ENCODE data around the gene CARNS1. TPM values are rescaled to one million over a fixed set of nuclear protein-coding genes. Genes with fewer than 3 reads are reported as not detected.

Gene CARNS1
- total and polyA plus RNA-seq, 10 of the 15 experiments (the other 5 are each of a cell fraction or from before 2014, with no cell fraction given), result 0.02 to 0.14 (median 0.10) TPM; not detected in 3

- no peaks in the 10 kb centered on the region; the same call in 1 of the 2 replicates for H4K20me1 ChIP-seq (ENCODE audit: control insufficient read depth, insufficient read depth)
- peaks cover 7% of the 10 kb centered on the region for H3K4me1 ChIP-seq (ENCODE audit: control insufficient read depth, insufficient read depth, low read length)
- H3K9ac ChIP-seq (ENCODE audit: control insufficient read depth, insufficient read depth, low read length), result peak overlapping the region; percentile 91
- DNase-seq (ENCODE audit: low read depth, low spot score), result no peak
- TF ChIP-seq RBBP5 (conservative IDR thresholded peaks at IDR 0.05) (no peak), MYC (IDR thresholded peaks at IDR 0.05; ENCODE audit: insufficient read depth, insufficient read length, insufficient replicate concordance, low read length, severe bottlenecking) (no peak), MLLT1 (IDR thresholded peaks at IDR 0.05) (no peak), PKNOX1 (IDR thresholded peaks at IDR 0.05) (no peak), STAT1 (conservative IDR thresholded peaks at IDR 0.05) (no peak), CREB1 (IDR thresholded peaks at IDR 0.05; ENCODE audit: low read depth) (no peak)
- ChIA-PET SMC1A (ENCODE audit: uncharacterized antibody, unreplicated experiment) (interaction anchor here (1.3 to 3.4 kb wide), 4 partner anchors 10 to 46 kb away, joined by 3 to 17 read pairs (median 6); partner anchors contain the start of gene PPP1CA), POLR2A (interaction anchor here (0.6 to 2.8 kb wide), 8 partner anchors 11 to 127 kb away, joined by 3 to 48 read pairs (median 8); partner anchors contain the start of genes POLD4, PPP1CA and TBC1D10C), CTCF (interaction anchor here (0.8 to 25.5 kb wide), 6 partner anchors 9 to 224 kb away, joined by 3 to 1301 read pairs (median 10); partner anchors contain the start of genes CLCF1, PITPNM1, POLD4 and PPP1CA), RAD21 (ENCODE audit: unreplicated experiment) (interaction anchor here (0.6 to 2.6 kb wide), 9 partner anchors 9 to 117 kb away, joined by 4 to 24 read pairs (median 6); partner anchors contain the start of genes CDK2AP2, CLCF1, PITPNM1 and PPP1CA)
- BruUV-seq (replicated peaks), result no TSS peak
- H3K9me3 ChIP-seq (replicated peaks; ENCODE audit: control insufficient read depth, insufficient read depth, low read length), result no peaks in the 10 kb centered on the region
- peaks cover 2 to 6% of the 10 kb centered on the region in 2 experiments; a peak in 3 of 4 replicates for H3K36me3 ChIP-seq (ENCODE audit: control insufficient read depth in 2 of 2, insufficient read depth in 2 of 2, low read length in 1 of 2)
- peak overlapping the region; percentile 99 for H3K4me2 ChIP-seq (ENCODE audit: control insufficient read depth, insufficient read depth)
- no peaks in the 10 kb centered on the region for H3K27me3 ChIP-seq (replicated peaks in 1 of 2; ENCODE audit: control insufficient read depth in 2 of 2, insufficient read depth in 2 of 2, low read length in 1 of 2)
- H3K79me2 ChIP-seq (ENCODE audit: control insufficient read depth, insufficient read depth, low read length), result peaks cover 21% of the 10 kb centered on the region
- peak overlapping the region; percentile 84; the same call in 1 of the 2 replicates for H2AFZ ChIP-seq (ENCODE audit: control insufficient read depth, low read depth, low read length)
- no peak for ATAC-seq
- peak overlapping the region; percentile 78 for H3K27ac ChIP-seq (ENCODE audit: control insufficient read depth, insufficient read depth)
- peak overlapping the region; percentile 97 for H3K4me3 ChIP-seq
- WGBS (ENCODE audit: insufficient coverage, insufficient replicate concordance, low lambda C conversion rate, missing lambda C conversion rate), result 18% methylated on average over 14 of the region's 15 CpGs
- intact Hi-C loops (cut with micrococcal nuclease; ENCODE audit: unreplicated experiment) (no loop called here), in situ Hi-C loops (cut with MboI) (no loop called here)
- no peak for FAIRE-seq
Measured at GRCh38 chr11:67390947-67391303, 24.6 kb upstream of the CARNS1 start.
